Esophagus (tissue), 2 donors: Measurements from ENCODE around the gene POP4. TPM values are rescaled to one million over a fixed set of nuclear protein-coding genes. Genes with fewer than 3 reads are reported as not detected.

Experiments
- H3K27ac ChIP-seq, 2 donors: one replicate each; pipeline ENCODE4 v1.5.1; 2013; ENCODE audit warnings: low read depth in 2 of 2, mild to moderate bottlenecking in 2 of 2, inconsistent platforms in 1 of 2, low read length in 1 of 2, moderate library complexity in 1 of 2
- H3K27me3 ChIP-seq, 2 donors: one replicate each; pipeline ENCODE4 v1.6.1; 2013; ENCODE audit warnings: low read length in 2 of 2, control low read depth in 1 of 2, mild to moderate bottlenecking in 1 of 2; ENCODE audit not compliant: insufficient read depth in 2 of 2, control insufficient read depth in 1 of 2
- H3K36me3 ChIP-seq, 2 donors: one replicate each; pipeline ENCODE4 v1.6.1; 2013; ENCODE audit warnings: low read length in 1 of 2; ENCODE audit not compliant: control insufficient read depth in 2 of 2, insufficient read depth in 2 of 2
- H3K4me1 ChIP-seq, 2 donors: one replicate each; pipeline ENCODE4 v1.6.1; 2013; ENCODE audit warnings: low read length in 1 of 2; ENCODE audit not compliant: control insufficient read depth in 2 of 2, insufficient read depth in 2 of 2
- H3K4me3 ChIP-seq, 2 donors: one replicate each; pipeline ENCODE4 v1.5.1; 2013; ENCODE audit warnings: low read length in 2 of 2, mild to moderate bottlenecking in 2 of 2, low read depth in 1 of 2, moderate library complexity in 1 of 2
- H3K9me3 ChIP-seq, 2 donors: one replicate each; pipeline ENCODE4 v1.6.1; 2013; ENCODE audit warnings: mild to moderate bottlenecking in 2 of 2, low read depth in 1 of 2, low read length in 1 of 2, moderate library complexity in 1 of 2; ENCODE audit not compliant: control insufficient read depth in 2 of 2, insufficient read depth in 1 of 2
- WGBS, 2 donors: extraction: QIAGEN DNeasy Blood & Tissue Kit; methylation state at CpG; one replicate each; pipeline ENCODE4 v1.1.7; 2013; 5-methylcytosine and 5-hydroxymethylcytosine counted together
- polyA plus RNA-seq, 2 donors: library from polyadenylated mRNA; stranded (reverse); fragments of 200-250 nt; gene quantifications; one replicate each; pipeline ENCODE4 v1.2.3, GENCODE V29; 2013
- donor health status: healthy with polysubstance abuse.
- donor health status: Bipolar disorder and iron deficiency.

Gene POP4
- polyA plus RNA-seq, 2 donors = 36.6 to 72.4 TPM

DNA sequence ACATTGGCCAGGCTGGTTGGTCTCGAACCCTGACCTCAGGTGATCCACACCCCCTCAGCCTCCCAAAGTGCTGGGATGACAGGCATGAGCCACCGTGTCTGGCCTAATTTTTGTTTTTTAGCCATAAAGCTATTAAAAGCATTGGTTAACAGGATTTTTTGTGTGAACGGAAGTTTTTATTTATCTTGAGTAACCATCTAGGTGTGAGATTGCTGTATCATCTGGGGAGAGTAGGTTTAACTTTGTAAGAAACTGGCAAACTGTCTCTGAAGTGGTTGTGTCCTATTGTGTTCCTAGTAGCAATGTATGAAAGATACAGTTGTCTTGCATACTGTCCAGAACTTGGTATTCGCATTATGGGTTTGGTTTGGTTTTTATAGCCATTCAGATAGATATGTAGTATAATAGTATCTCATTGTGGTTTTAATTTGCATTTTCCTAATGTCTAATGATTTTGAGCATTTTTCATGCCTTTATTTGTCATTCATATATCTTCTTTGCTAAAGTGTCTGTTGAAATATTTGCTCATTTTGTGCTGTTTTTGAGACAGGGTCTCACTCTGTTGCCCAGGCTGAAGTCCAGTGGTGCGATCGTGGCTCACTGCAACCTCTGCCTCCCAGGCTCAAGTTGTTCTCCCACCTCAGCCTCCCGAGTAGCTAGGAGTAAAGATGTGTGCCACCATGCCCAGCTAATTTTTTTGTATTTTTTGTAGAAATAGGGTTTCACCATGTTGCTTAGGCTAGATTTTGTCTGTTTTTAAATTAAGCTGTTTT lies 45.7 kb downstream of the POP4 start:
- no peaks in the 10 kb centered on the region for H3K27me3 ChIP-seq
- no peaks in the 10 kb centered on the region for H3K36me3 ChIP-seq
- H3K4me1 ChIP-seq = no peaks in the 10 kb centered on the region
- no peaks in the 10 kb centered on the region for H3K9me3 ChIP-seq
- no peak overlapping the region for H3K27ac ChIP-seq
- no peak overlapping the region for H3K4me3 ChIP-seq
- WGBS, 2 donors = 89% methylated on average over 7 of the region's 7 CpGs

DNA sequence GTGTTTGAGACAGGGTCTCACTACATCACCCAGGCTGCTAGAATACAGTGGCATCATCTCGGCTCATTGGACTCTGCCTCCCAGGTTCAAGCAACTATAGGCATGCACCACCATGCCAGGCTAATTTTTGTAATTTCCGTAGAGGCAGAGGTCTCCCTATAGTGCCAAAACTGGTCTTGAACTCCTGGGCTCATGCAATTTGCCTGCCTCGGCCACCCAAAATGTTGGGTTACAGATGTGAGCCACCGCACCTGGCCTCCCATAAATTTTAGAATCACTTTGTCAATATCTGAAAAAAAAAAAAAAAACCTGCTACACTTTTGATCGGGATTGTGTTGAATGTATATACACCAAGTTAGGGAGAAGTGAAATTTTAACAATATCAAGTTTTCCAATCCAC lies 47.3 kb downstream of the POP4 start:
- Histone ChIP-seq H3K9me3 (no peaks in the 10 kb centered on the region), H3K27me3 (no peaks in the 10 kb centered on the region), H3K4me3 (no peak overlapping the region), H3K36me3 (no peaks in the 10 kb centered on the region), H3K27ac (no peak overlapping the region), H3K4me1 (no peaks in the 10 kb centered on the region)
- WGBS, 2 donors = 89 to 90% methylated on average over 5 of the region's 5 CpGs

GRCh38 chr19:29655648-29656335 lies 49.7 kb downstream of the POP4 start:
- Histone ChIP-seq H3K27me3 (no peaks in the 10 kb centered on the region), H3K4me3 (no peak overlapping the region), H3K36me3 (no peaks in the 10 kb centered on the region), H3K4me1 (no peaks in the 10 kb centered on the region), H3K9me3 (no peaks in the 10 kb centered on the region), H3K27ac (no peak overlapping the region)
- 68 to 78% methylated on average over 4 of the region's 4 CpGs for WGBS, 2 donors

DNA sequence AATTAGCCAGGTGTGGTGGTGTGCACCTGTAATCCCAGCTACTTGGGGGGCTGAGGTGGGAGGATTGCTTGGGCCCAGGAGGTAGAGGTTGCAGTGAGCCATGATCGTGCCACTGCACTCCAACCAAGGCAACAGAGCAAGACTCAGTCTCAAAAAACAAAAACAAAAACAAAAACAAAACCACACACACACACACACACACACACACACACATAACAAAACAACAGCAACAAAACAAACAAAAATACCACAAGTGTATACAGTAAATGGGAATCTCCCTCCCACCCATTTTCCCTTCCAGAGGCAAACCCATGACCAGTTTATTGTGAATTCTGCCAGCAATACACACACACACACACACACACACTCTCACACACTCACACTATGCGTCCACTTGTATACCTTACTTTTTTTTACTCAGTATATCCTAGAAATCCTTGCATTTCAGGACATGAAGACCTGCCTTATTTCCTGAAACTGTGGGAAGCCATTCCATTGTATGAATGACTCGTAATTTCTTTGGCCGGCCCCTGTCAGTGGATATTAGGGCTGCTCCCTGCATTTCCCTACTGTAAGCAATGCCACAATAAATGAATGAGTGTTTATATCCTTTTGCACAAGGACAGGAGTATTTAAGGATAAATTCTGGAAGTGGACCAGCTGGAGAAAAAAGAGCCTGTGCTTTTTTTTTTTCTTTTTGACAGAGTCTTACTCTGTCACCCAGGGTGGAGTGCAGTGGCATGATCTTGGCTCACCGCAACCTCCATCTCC lies 52.3 kb downstream of the POP4 start:
- H3K27me3 ChIP-seq = no peaks in the 10 kb centered on the region
- H3K27ac ChIP-seq = no peak overlapping the region
- 77 to 82% methylated on average over 5 of the region's 5 CpGs for WGBS, 2 donors
- peaks cover 0 to 8% of the 10 kb centered on the region in 2 donors for H3K4me1 ChIP-seq
- no peaks in the 10 kb centered on the region for H3K9me3 ChIP-seq
- no peak overlapping the region for H3K4me3 ChIP-seq
- H3K36me3 ChIP-seq = no peaks in the 10 kb centered on the region

DNA sequence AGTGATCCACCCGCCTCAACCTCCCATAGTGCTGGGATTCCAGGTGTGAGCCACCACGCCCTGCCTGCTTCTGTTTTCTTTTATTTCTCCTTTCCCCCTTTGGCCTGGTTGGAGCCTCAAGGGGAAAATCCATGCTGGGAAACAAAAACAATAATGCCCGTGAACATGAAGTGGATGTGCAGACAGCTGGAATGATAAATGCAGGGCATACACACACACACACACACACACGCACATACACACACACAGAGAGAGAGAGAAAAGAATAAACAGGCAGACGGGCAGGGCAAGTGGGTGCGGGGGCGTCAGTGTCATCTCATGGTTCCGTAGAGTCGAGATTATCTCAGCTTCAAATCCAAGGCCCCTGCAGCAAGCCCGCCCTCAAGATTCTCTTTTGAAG lies 54.8 kb downstream of the POP4 start:
- H3K9me3 ChIP-seq = no peaks in the 10 kb centered on the region
- WGBS, 2 donors = 60 to 62% methylated on average over 10 of the region's 10 CpGs
- no peak overlapping the region for H3K27ac ChIP-seq
- H3K27me3 ChIP-seq = no peaks in the 10 kb centered on the region
- H3K36me3 ChIP-seq = no peaks in the 10 kb centered on the region
- no peak overlapping the region for H3K4me3 ChIP-seq
- peaks cover 4 to 11% of the 10 kb centered on the region in 2 donors for H3K4me1 ChIP-seq

DNA sequence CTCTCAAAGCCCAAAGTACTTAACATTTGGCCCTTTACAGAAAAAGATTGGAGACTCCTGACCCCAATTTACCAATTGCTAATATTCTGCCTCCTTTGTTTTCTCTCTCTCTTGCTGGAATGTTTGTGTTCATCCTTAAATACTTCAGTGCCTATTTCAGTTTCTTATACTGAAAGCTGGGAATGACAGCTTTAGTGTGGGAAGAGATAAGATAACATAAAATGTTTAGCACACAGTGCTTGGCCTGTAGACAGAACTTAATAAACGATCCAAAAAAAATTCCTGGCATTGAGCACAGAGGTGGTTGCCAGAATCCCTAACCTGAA lies 56.2 kb downstream of the POP4 start:
- Histone ChIP-seq H3K9me3 (no peaks in the 10 kb centered on the region), H3K27me3 (no peaks in the 10 kb centered on the region), H3K4me1 (peaks cover 7 to 20% of the 10 kb centered on the region in 2 donors), H3K36me3 (no peaks in the 10 kb centered on the region), H3K27ac (peak overlapping the region; percentile 76 to 85), H3K4me3 (no peak overlapping the region)
- 10 to 18% methylated on average over 1 of the region's 1 CpG for WGBS, 2 donors

DNA sequence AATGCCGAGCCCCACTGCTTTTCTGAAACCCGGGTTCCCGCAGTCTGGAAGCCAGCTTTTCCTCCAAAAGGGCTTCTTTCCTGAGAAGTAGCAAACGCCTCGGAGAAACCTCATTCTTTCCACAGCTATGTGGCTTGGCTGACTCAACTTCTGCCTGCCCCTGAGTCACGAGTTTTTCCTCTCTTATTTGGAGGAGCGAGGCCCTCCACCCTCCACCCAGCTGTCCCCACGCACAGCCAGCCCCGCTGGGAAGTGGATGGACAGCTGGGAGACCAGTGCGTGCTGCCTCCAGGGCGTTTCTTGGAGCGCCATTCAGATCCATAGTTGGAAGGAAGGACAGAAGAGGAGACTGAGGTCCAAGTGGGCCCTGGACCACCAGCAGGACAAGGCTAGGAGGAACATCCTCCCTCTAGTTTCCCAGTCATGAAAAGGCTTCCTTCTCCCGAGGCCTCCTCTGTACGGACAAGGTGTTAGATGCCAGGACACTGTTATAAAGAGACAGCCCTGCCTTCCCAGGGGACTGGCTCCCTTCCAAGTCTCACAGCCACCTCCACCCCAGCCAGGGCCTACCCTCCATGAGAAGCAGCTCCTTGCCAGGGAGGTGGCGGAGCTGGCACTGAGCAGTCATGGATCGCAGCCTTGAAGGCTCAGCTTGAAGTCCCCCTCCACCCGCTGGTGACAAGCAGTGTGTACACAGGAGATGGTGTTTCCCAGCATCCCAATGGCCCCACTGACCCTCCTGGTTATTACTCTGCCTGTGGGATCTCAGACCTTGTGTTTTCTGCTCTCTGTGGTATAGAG lies 56.7 kb downstream of the POP4 start:
- H3K9me3 ChIP-seq = no peaks in the 10 kb centered on the region
- peaks cover 11 to 21% of the 10 kb centered on the region in 2 donors for H3K4me1 ChIP-seq
- H3K27ac ChIP-seq = peak overlapping the region; percentile 76 to 85
- WGBS, 2 donors = 22 to 28% methylated on average over 17 of the region's 17 CpGs
- H3K36me3 ChIP-seq = no peaks in the 10 kb centered on the region
- no peaks in the 10 kb centered on the region for H3K27me3 ChIP-seq
- H3K4me3 ChIP-seq = no peak overlapping the region

DNA sequence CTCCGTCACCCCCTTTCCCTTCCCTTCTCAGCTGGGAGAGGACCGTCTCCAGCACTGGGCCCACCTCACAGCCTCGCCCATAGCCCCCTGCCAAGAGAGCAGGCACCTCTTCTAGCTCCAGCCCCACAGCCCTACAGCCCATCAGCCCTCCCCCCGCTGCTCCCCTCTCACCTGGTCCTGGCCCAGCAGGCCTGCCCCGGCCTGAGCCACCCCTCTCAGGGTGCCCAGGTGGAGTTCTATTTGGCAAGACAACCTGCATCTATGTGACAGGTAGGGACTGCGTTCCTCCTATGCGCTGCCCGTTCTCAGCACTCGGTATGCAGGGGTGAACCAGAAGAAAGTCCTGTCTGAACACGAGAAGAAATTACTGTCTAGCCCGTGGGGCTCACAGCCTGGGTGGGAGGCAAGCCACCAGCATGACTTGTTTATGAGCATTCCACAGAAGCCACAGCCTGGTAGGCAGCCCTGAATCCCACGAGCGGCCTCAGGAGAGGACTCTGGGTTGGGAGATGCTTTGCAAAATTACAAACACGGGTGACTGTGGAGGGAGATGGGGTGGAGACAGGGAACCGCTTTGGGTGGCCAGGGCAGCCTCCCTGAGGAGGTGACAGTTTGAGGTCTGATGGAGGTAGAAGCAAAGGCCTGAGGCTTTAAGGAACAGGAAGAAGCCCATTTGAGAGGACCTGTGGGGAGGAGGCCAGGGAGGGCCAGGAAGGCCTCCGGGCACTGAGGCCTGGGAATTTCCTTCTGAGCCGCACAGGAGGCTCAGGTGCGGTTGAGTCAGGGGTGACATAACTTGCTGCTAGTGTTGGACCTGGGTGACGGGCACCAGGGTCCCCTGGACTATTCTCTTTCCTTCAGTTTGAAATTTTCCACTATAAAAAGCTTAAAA lies 58.0 kb downstream of the POP4 start:
- Histone ChIP-seq H3K27me3 (no peaks in the 10 kb centered on the region), H3K9me3 (no peaks in the 10 kb centered on the region), H3K36me3 (no peaks in the 10 kb centered on the region), H3K27ac (peak overlapping the region; percentile 76 to 79), H3K4me1 (peaks cover 14 to 25% of the 10 kb centered on the region in 2 donors), H3K4me3 (peak overlapping the region in 1 of 2 donors; percentile 86)
- WGBS, 2 donors = 53 to 68% methylated on average over 18 to 19 of the region's 19 CpGs
